ENCODE measurements around the gene ZNF385B.

DNA sequence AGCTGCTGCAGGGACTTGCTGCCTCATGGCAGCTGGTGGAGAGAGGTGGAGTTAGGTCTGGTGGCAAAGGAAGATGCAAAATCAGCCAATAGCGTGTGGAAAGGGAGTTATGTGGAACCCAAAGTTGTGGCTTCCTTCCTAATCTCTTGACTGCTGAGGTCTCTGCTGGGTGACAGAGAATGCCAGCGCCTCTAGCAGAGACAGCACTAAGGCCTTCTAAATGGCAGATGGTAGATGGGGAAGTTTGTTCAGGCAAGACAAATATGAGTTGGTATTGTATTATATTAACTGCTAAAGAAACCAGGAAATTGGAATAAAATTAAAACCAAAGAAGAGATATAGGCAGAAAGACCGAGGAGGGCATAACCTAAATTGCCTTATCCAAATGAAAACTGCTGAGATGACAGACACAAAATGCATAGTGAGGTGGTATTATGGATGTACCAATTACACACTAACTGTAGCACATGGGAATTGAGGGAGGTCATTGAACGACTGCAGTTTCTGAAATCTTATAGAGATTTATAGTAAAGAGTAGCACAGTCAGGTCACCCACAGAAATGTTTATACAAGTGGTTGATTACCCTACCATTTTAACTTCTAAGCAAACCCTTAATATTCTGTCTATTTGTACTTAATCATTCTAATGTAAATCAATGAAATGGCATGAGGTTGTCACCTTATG, 350.2 kb downstream of the ZNF385B start:
- TF ChIP-seq, protein P1, sequence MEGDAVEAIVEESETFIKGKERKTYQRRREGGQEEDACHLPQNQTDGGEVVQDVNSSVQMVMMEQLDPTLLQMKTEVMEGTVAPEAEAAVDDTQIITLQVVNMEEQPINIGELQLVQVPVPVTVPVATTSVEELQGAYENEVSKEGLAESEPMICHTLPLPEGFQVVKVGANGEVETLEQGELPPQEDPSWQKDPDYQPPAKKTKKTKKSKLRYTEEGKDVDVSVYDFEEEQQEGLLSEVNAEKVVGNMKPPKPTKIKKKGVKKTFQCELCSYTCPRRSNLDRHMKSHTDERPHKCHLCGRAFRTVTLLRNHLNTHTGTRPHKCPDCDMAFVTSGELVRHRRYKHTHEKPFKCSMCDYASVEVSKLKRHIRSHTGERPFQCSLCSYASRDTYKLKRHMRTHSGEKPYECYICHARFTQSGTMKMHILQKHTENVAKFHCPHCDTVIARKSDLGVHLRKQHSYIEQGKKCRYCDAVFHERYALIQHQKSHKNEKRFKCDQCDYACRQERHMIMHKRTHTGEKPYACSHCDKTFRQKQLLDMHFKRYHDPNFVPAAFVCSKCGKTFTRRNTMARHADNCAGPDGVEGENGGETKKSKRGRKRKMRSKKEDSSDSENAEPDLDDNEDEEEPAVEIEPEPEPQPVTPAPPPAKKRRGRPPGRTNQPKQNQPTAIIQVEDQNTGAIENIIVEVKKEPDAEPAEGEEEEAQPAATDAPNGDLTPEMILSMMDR (IDR thresholded peaks at IDR 0.05 in 2 of 3, conservative IDR thresholded peaks at IDR 0.05 in 1 of 3; ENCODE audit: borderline replicate concordance in 1 of 3, insufficient read depth in 1 of 3, low read depth in 2 of 3, low read length in 2 of 3), result no peak
- TF ChIP-seq EZH2phosphoT487 (IDR thresholded peaks at IDR 0.05; ENCODE audit: borderline replicate concordance), result no peak
- no peak for TF ChIP-seq ELF1 (IDR thresholded peaks at IDR 0.05; ENCODE audit: borderline replicate concordance, low read depth)
- TF ChIP-seq POLR2AphosphoS5 (IDR thresholded peaks at IDR 0.05; ENCODE audit: low read depth, low read length), result no peak
- TF ChIP-seq, protein P2, sequence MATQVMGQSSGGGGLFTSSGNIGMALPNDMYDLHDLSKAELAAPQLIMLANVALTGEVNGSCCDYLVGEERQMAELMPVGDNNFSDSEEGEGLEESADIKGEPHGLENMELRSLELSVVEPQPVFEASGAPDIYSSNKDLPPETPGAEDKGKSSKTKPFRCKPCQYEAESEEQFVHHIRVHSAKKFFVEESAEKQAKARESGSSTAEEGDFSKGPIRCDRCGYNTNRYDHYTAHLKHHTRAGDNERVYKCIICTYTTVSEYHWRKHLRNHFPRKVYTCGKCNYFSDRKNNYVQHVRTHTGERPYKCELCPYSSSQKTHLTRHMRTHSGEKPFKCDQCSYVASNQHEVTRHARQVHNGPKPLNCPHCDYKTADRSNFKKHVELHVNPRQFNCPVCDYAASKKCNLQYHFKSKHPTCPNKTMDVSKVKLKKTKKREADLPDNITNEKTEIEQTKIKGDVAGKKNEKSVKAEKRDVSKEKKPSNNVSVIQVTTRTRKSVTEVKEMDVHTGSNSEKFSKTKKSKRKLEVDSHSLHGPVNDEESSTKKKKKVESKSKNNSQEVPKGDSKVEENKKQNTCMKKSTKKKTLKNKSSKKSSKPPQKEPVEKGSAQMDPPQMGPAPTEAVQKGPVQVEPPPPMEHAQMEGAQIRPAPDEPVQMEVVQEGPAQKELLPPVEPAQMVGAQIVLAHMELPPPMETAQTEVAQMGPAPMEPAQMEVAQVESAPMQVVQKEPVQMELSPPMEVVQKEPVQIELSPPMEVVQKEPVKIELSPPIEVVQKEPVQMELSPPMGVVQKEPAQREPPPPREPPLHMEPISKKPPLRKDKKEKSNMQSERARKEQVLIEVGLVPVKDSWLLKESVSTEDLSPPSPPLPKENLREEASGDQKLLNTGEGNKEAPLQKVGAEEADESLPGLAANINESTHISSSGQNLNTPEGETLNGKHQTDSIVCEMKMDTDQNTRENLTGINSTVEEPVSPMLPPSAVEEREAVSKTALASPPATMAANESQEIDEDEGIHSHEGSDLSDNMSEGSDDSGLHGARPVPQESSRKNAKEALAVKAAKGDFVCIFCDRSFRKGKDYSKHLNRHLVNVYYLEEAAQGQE (IDR thresholded peaks at IDR 0.05; ENCODE audit: low read depth), result no peak
- TF ChIP-seq POLR2A (IDR thresholded peaks at IDR 0.05; ENCODE audit: borderline replicate concordance, extremely low read depth, insufficient read depth, insufficient read length), result no peak
- TF ChIP-seq EZH2 (IDR thresholded peaks at IDR 0.05), result no peak
- TF ChIP-seq, protein P3, sequence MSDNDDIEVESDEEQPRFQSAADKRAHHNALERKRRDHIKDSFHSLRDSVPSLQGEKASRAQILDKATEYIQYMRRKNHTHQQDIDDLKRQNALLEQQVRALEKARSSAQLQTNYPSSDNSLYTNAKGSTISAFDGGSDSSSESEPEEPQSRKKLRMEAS (IDR thresholded peaks at IDR 0.05), result no peak

Data from HCT116 (cell line).